ENCODE results near the gene IFNG. TPM values are rescaled to one million over a fixed set of nuclear protein-coding genes. Genes with fewer than 3 reads are reported as not detected.

The IFNG gene
- total RNA-seq, 1 experiment from 2014 or later = not detected

DNA sequence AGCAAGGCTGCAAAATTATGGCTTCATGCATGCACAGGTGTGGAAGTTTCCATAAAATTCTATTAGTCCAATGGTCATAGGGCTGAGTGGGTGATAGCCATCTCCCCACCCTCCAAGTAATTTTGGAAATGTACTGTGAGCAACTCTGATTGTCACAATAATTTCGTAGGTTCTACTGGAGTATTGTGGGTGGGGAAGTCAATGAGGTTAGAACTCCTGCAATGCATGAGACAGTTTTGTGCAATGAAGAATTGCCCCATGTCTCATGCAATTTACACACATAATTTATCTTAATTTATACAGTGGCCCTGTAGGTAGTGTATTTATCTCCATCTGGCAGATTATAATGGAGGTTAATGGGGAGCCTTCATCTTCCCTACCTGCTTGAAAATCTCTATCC, 20.5 kb downstream of the IFNG start:
- no peaks in the 10 kb centered on the region for H3K36me3 ChIP-seq (ENCODE audit: low read depth)
- no peaks in the 10 kb centered on the region for H3K79me2 ChIP-seq (ENCODE audit: low read depth)
- POLR2A ChIA-PET (ENCODE audit: unreplicated experiment) = no interaction called here
- no peak overlapping the region for H2AFZ ChIP-seq
- no peak for TF ChIP-seq EZH2 (IDR thresholded peaks at IDR 0.05; ENCODE audit: low read depth)
- TF ChIP-seq, protein P1, sequence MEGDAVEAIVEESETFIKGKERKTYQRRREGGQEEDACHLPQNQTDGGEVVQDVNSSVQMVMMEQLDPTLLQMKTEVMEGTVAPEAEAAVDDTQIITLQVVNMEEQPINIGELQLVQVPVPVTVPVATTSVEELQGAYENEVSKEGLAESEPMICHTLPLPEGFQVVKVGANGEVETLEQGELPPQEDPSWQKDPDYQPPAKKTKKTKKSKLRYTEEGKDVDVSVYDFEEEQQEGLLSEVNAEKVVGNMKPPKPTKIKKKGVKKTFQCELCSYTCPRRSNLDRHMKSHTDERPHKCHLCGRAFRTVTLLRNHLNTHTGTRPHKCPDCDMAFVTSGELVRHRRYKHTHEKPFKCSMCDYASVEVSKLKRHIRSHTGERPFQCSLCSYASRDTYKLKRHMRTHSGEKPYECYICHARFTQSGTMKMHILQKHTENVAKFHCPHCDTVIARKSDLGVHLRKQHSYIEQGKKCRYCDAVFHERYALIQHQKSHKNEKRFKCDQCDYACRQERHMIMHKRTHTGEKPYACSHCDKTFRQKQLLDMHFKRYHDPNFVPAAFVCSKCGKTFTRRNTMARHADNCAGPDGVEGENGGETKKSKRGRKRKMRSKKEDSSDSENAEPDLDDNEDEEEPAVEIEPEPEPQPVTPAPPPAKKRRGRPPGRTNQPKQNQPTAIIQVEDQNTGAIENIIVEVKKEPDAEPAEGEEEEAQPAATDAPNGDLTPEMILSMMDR (conservative IDR thresholded peaks at IDR 0.05) = no peak
- no peaks in the 10 kb centered on the region for H3K9me2 ChIP-seq (ENCODE audit: insufficient read depth)
- H3K9me3 ChIP-seq (ENCODE audit: insufficient read depth, low read depth) = no peaks in the 10 kb centered on the region
- H3K27ac ChIP-seq = no peak overlapping the region
- intact Hi-C loops (cut with micrococcal nuclease; ENCODE audit: unreplicated experiment) = no loop called here
- H4K20me1 ChIP-seq (ENCODE audit: insufficient read depth) = no peaks in the 10 kb centered on the region
- DNase-seq = no peak
- H3K4me3 ChIP-seq = no peak overlapping the region
- no peaks in the 10 kb centered on the region for H3K4me1 ChIP-seq (replicated peaks; ENCODE audit: insufficient read depth)
- H3K27me3 ChIP-seq (ENCODE audit: insufficient read depth, low read depth) = no peaks in the 10 kb centered on the region
- no peak overlapping the region for H3K4me2 ChIP-seq
- CTCF ChIA-PET = no interaction called here
- H3F3A ChIP-seq (ENCODE audit: insufficient read depth, low read depth) = no peaks in the 10 kb centered on the region
- no TSS peak for BruUV-seq (replicated peaks)

DNA sequence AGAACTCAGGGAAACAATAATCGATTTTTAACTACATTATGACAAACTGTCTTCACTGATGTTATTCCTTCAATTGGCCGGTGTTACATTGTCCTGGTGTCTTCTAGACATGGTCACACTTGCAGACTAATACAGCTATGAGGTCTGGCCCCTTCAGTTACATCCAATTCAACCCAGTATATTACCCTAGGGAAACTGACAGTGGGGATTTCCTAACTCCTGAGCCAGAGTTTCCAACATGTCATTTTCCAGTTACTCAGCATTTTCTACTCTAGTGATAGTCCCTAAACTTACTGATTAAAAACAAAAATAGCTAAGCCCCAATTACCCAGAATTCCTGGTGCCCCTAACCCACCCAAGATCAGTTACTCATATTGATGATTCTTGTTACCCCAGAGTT, 21.1 kb downstream of the IFNG start:
- intact Hi-C loops (cut with micrococcal nuclease; ENCODE audit: unreplicated experiment) = no loop called here
- Histone ChIP-seq H4K20me1 (ENCODE audit: insufficient read depth) (no peaks in the 10 kb centered on the region), H3K4me2 (no peak overlapping the region), H3F3A (ENCODE audit: insufficient read depth, low read depth) (no peaks in the 10 kb centered on the region), H3K27ac (no peak overlapping the region), H3K9me2 (ENCODE audit: insufficient read depth) (no peaks in the 10 kb centered on the region), H3K4me3 (no peak overlapping the region), H3K36me3 (ENCODE audit: low read depth) (no peaks in the 10 kb centered on the region), H3K4me1 (replicated peaks; ENCODE audit: insufficient read depth) (no peaks in the 10 kb centered on the region), H3K79me2 (ENCODE audit: low read depth) (no peaks in the 10 kb centered on the region), H3K9me3 (ENCODE audit: insufficient read depth, low read depth) (no peaks in the 10 kb centered on the region), H2AFZ (no peak overlapping the region), H3K27me3 (ENCODE audit: insufficient read depth, low read depth) (no peaks in the 10 kb centered on the region)
- TF ChIP-seq EZH2 (IDR thresholded peaks at IDR 0.05; ENCODE audit: low read depth) = no peak
- TF ChIP-seq, protein P1 (conservative IDR thresholded peaks at IDR 0.05) = no peak
- ChIA-PET CTCF (no interaction called here), POLR2A (ENCODE audit: unreplicated experiment) (no interaction called here)
- no peak for DNase-seq
- BruUV-seq (replicated peaks) = no TSS peak

DNA sequence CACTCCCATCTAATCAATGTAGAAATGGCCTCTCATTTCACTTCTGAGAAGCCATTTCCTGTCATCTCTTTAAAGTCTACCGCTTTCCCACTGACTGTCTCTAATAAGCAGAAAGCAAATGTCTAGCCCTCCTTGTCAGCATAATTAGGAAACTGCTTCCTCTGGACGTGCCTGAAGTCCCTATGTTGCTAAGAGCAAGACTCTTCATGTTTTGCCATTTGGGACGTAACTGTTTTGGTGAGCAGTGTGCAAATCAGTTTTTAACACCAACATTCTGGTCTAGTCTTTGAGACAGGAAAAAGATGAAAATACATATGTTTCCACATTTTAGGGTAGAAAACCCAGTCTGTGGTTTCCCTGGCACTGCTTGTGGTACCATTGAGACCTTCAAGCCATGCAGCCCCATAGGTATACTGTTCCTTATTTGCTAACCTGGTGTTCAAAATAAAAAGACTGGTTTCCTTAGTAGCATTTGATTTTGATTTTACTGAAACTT, 22.2 kb downstream of the IFNG start:
- no peaks in the 10 kb centered on the region for H3K4me1 ChIP-seq (replicated peaks; ENCODE audit: insufficient read depth)
- no peaks in the 10 kb centered on the region for H4K20me1 ChIP-seq (ENCODE audit: insufficient read depth)
- CTCF ChIA-PET = no interaction called here
- intact Hi-C loops (cut with micrococcal nuclease; ENCODE audit: unreplicated experiment) = no loop called here
- H3K9me3 ChIP-seq (ENCODE audit: insufficient read depth, low read depth) = no peaks in the 10 kb centered on the region
- H2AFZ ChIP-seq = no peak overlapping the region
- DNase-seq = no peak
- H3K4me3 ChIP-seq = no peak overlapping the region
- no peaks in the 10 kb centered on the region for H3K79me2 ChIP-seq (ENCODE audit: low read depth)
- POLR2A ChIA-PET (ENCODE audit: unreplicated experiment) = no interaction called here
- no peak for TF ChIP-seq EZH2 (IDR thresholded peaks at IDR 0.05; ENCODE audit: low read depth)
- TF ChIP-seq, protein P1 (conservative IDR thresholded peaks at IDR 0.05) = no peak
- H3K27me3 ChIP-seq (ENCODE audit: insufficient read depth, low read depth) = no peaks in the 10 kb centered on the region
- H3K9me2 ChIP-seq (ENCODE audit: insufficient read depth) = no peaks in the 10 kb centered on the region
- no peaks in the 10 kb centered on the region for H3K36me3 ChIP-seq (ENCODE audit: low read depth)
- no peaks in the 10 kb centered on the region for H3F3A ChIP-seq (ENCODE audit: insufficient read depth, low read depth)
- H3K27ac ChIP-seq = no peak overlapping the region
- H3K4me2 ChIP-seq = no peak overlapping the region
- BruUV-seq (replicated peaks) = no TSS peak
